Astrocyte of the cerebellum (primary cell): ENCODE measurements around the gene CACNA2D3.

ENCODE experiments used
- DNase-seq: peaks from one replicate; pipeline ENCODE4 v3.0.0-alpha.2; 2011; ENCODE audit warnings: low read depth
- H3K4me3 ChIP-seq: 2 replicates; pipeline ENCODE4 v1.5.1; 2011; ENCODE audit warnings: mild to moderate bottlenecking, low read depth, low read length, moderate library complexity
- CTCF ChIP-seq: IDR thresholded peaks from 2 replicates; pipeline ENCODE4 v1.5.1; 2012; ENCODE audit warnings: low read length, low read depth, moderate library complexity, mild to moderate bottlenecking; ENCODE audit errors: missing control alignments
- in situ Hi-C: cut with HindIII; loops from 2 replicates; pipeline ENCODE4 v1.10.0; 2017; ENCODE audit warnings: low sequenced_read_pairs

CACNA2D3 gene

GRCh38 chr3:54484334-54484733 is 362.0 kb downstream of the CACNA2D3 start:
- H3K4me3 ChIP-seq: no peak overlapping the region
- no peak for DNase-seq
- in situ Hi-C loops: no loop called here
- no peak for TF ChIP-seq CTCF

- H3K4me3 ChIP-seq: no peak overlapping the region
- TF ChIP-seq CTCF: no peak
- DNase-seq: no peak
- in situ Hi-C loops: no loop called here
These were observed 364.0 kb downstream of the CACNA2D3 start for GRCh38 chr3:54486317-54486716.

- no peak for TF ChIP-seq CTCF
- H3K4me3 ChIP-seq: no peak overlapping the region
- no peak for DNase-seq
- in situ Hi-C loops: no loop called here
These were observed 365.9 kb downstream of the CACNA2D3 start for GRCh38 chr3:54488297-54488696.

GRCh38 chr3:54494209-54494608 is 371.9 kb downstream of the CACNA2D3 start:
- DNase-seq: no peak
- in situ Hi-C loops: no loop called here
- TF ChIP-seq CTCF: no peak

GRCh38 chr3:54506603-54507002 is 384.3 kb downstream of the CACNA2D3 start:
- no peak overlapping the region for H3K4me3 ChIP-seq
- in situ Hi-C loops: no loop called here
- no peak for DNase-seq
- TF ChIP-seq CTCF: no peak

More at GRCh38 chr3:54494209-54494608, 371.9 kb downstream of the CACNA2D3 start:
- H3K4me3 ChIP-seq: no peak overlapping the region

GRCh38 chr3:54507876-54508460 is 385.6 kb downstream of the CACNA2D3 start:
- in situ Hi-C loops: no loop called here
- DNase-seq: no peak
- H3K4me3 ChIP-seq: no peak overlapping the region
- TF ChIP-seq CTCF: no peak

- DNase-seq: no peak
- H3K4me3 ChIP-seq: no peak overlapping the region
- no peak for TF ChIP-seq CTCF
- in situ Hi-C loops: no loop called here
These were observed 388.2 kb downstream of the CACNA2D3 start for GRCh38 chr3:54510506-54510905.
